Embryonic facial prominence (tissue), 1 donor: Measurements from ENCODE around the gene MYO10.

Source experiments
- DNase-seq: peaks from one replicate; pipeline ENCODE4 v3.0.0-alpha.2; 2016; ENCODE audit errors: extremely low spot score

MYO10 gene

GRCh38 chr5:16712178-16712577 lies 223.9 kb downstream of the MYO10 start:
- DNase-seq = no peak

- no peak for DNase-seq
These were observed 226.2 kb downstream of the MYO10 start for GRCh38 chr5:16709691-16710433.

- no peak for DNase-seq
These were observed 228.3 kb downstream of the MYO10 start for GRCh38 chr5:16707869-16708192.

DNA sequence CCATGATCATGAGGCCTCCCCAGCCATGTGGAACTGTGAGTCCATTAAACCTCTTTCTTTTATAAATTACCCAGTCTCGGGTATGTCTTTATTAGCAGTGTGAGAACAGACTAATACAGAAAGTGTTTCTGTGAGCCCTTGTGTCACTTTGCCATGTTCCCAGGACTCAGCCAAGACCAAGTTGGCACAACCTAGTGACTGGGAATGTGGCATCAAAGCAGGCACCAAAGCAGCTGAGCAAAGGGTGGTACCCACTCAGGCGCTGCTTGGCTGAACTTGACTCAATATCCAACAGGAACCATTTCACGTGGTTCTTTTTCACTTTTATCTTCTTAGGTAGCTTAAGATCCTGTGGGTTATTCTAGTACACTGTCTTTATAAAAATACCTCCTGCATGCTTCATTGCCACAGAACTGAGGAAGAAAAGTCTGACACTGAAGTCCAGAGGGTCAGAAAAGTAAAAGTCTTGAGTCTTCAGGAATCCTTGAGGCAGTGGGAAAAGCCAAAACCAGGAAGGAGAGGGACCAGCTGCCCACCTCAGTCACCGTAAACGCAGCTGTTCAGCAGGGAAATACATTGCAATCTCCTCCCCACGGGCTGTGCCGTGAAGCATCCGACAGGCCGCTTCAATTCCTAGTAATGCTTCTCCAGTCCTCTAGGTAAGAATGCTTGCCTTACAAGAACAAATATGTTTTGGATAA lies 228.8 kb downstream of the MYO10 start:
- no peak for DNase-seq

DNA sequence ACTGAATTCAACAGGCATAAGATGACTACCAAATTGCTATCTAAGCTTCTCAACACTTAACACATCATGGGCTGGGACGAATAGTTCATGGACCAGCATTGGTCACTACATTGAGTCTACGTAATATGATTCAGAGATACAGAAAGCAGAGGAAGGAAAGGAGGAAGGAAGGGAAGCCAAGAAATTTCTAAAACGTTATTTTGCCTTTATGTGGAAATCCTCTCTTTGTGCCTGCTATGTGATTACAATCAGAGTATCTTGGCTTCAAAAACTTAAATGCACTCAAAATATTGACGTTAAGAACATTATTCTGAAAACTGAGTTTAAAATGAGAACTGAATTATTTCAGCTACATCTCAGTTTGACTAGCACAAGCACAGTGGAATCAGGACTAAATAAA lies 231.1 kb downstream of the MYO10 start:
- DNase-seq = no peak

DNA sequence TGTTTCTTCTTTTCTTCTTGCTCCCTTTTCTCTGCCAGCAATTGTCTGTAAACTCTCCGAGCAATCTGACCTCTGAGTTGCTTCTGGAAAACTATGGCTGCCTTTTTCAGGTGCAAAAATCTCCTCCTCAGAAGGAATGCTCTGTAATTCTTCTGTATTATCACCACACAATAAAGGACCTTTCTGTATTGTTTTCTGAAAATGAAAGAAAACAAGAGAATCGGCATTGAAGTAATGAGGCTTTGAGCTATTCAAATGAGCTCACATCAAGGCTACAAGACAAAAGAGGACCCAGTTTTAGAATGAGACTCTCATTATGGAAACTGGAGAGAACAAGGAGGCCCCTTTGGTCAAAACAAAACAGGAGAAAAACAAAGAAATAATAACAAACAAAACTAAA lies 233.1 kb downstream of the MYO10 start:
- no peak for DNase-seq

GRCh38 chr5:16701134-16702099 lies 234.7 kb downstream of the MYO10 start:
- no peak for DNase-seq

GRCh38 chr5:16700081-16700480 lies 236.0 kb downstream of the MYO10 start:
- DNase-seq = no peak

GRCh38 chr5:16695779-16696178 lies 240.3 kb downstream of the MYO10 start:
- no peak for DNase-seq

DNA sequence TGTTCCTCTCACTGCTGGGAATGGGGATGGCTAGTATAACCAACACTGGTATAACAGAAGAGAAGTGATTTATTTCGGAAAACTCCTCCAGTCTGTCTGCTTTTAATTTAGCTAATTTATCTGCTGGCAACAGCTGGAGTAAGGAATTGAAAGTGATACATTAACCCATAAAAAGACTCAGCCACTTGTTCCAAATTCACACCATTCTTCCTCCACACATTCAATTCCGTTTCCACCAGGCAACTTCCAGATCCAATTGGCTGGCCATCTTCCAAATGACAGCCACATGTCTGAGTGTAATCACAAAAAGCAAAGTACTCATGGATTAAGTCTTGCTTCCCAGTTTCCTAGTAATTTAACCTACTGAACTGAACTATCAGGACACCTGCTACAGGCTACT lies 242.2 kb downstream of the MYO10 start:
- no peak for DNase-seq

GRCh38 chr5:16691731-16692130 lies 244.4 kb downstream of the MYO10 start:
- no peak for DNase-seq

DNA sequence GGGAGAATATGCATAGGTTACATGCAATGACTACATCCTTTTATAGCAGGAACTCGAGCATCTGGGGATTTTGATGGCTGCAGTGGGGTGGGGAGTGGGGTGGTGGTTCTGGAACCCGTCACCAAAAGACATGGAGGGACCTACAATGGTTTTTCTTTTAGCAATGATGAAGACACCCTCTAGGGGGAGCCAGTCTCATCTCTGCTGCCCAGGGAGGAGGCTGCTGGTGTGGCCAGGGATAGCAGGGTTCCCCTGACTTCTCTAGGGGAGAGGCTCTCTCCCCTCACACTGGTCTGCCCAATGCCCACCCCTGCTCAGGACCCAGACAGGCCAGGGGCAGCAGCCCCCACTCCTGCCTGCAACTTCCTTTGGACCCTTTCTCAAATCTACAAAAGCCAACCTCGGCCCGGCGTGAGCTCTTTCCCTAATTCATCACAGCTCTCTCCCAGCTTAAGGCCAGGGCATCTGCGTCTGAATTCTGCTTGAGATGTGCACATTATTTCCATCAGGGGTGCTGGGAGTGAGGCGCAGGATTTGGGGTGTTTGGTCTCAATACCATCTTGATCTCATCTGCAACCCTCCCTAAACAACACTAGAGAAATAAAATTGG lies 245.7 kb downstream of the MYO10 start:
- DNase-seq = no peak

- DNase-seq = no peak
These were observed 248.2 kb downstream of the MYO10 start for GRCh38 chr5:16687898-16688297.

- DNase-seq = no peak
These were observed 251.0 kb downstream of the MYO10 start for GRCh38 chr5:16685069-16685468.

GRCh38 chr5:16681876-16682275 lies 254.2 kb downstream of the MYO10 start:
- no peak for DNase-seq

DNA sequence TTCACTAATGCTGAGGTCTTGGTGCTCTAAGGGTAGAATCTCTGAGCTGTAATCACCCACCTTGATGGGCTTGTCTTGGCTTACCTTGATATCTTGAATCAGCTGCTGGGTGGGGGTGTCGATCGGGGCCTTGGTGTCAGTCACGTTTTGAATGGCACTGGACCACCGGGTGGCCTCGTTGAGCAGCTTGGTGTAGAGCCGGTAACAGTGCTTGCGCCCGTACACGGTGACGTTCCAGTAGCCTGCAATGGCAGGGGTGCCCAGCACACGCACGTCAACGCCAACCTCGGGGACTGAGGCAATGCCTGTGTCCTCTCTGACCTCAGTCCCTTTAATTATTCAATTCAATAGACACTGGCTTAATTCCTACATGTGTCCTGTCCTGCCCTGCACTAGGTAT lies 256.2 kb downstream of the MYO10 start:
- no peak for DNase-seq

- DNase-seq = no peak
These were observed 256.9 kb downstream of the MYO10 start for GRCh38 chr5:16679190-16679589.

GRCh38 chr5:16675806-16676205 lies 260.3 kb downstream of the MYO10 start:
- DNase-seq = no peak

- no peak for DNase-seq
These were observed 261.3 kb downstream of the MYO10 start for GRCh38 chr5:16674750-16675149.

DNA sequence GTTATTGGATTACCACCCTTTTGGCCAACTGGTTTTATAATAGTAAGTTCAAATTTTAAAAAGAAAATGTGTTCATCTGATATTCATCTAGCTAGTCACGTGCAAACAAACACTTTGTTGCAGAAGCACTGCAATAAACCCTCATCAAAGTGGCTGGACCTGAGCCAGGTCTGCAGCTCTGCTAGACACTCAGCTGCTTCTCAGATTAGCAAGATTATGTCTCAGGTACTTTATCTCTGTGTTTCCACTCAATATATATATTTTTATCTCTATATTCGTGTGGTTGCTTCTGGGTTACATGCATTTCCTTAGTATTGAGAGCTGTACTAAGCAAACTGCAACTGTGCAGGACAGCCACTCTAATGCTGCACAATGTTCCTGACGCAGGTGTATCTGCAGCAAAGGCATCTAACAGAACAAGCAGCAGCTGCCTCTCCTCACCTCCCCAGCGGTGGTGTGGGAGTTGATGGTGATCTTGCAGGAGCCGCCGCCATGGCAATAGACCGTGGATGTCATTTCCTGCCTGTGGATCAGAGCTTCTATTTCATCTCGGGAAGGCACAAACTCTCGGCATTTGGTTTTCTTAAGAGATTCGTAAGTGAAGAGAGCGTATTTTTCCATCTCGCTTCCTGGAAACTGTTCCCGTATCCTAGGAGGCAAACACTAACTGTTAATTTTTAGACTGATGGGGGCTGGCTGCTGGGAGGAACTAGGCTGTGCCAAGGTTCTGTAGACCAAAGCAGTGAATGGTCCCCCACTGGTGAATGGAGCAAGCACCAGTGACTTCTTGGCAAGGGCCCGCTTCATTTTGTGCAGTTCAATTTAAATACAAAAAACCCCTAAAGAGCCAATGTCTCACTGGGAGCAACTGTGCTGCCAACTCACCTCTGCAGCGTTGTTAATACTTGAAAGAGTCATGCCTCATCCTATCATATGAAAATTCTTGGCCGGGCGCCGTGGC lies 262.6 kb downstream of the MYO10 start:
- no peak for DNase-seq

DNA sequence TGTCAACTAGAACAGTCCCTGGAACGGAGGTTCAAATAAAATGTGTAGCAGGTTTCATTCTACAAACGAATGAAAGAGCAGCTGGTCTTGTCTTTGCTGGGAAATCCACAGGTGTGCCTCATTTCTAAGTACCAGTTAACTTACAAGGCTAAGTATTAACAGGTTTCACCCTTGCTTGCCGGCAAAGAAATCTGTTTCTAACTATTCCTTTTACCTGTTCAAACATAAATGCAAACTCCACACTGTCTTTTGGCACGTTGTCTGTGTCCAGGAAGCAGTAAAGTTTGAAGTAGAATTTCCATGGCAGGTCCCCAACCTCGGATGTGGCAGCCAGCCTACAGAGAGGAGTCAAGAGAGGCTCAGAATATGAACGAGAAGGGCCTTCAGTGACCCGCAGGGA lies 264.9 kb downstream of the MYO10 start:
- DNase-seq = no peak
